ENCODE data around the gene WDR88. TPM values are rescaled to one million over a fixed set of nuclear protein-coding genes. Genes with fewer than 3 reads are reported as not detected.

WDR88 gene
- total and polyA plus RNA-seq, 10 of the 15 experiments (the other 5 are each of a cell fraction or from before 2014, with no cell fraction given): 0.19 to 0.34 TPM; not detected in 8

DNA sequence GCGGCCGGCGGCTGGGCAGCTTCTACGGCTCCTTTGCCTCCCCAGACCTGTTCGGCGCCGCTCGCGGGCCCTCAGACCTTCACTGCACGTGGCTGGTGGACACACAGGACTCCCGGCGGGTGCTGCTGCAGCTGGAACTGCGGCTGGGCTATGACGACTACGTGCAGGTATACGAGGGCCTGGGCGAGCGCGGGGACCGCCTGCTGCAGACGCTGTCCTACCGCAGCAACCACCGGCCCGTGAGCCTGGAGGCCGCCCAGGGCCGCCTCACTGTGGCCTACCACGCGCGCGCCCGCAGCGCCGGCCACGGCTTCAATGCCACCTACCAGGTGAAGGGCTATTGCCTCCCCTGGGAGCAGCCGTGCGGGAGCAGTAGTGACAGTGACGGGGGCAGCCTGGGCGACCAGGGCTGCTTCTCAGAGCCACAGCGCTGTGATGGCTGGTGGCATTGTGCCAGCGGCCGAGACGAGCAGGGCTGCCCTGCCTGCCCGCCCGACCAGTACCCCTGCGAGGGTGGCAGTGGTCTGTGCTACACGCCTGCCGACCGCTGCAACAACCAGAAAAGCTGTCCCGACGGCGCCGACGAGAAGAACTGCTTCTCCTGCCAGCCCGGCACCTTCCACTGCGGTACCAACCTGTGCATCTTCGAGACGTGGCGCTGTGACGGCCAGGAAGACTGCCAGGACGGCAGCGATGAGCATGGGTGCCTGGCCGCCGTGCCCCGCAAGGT is 73.8 kb downstream of the WDR88 start:
- Histone ChIP-seq H3K27me3 (replicated peaks in 1 of 2; ENCODE audit: control insufficient read depth in 2 of 2, insufficient read depth in 2 of 2, low read length in 1 of 2) (no peaks in the 10 kb centered on the region), H3K4me1 (ENCODE audit: control insufficient read depth, insufficient read depth, low read length) (no peaks in the 10 kb centered on the region), H2AFZ (ENCODE audit: control insufficient read depth, low read depth, low read length) (no peak overlapping the region), H4K20me1 (ENCODE audit: control insufficient read depth, insufficient read depth) (no peaks in the 10 kb centered on the region), H3K9ac (ENCODE audit: control insufficient read depth, insufficient read depth, low read length) (no peak overlapping the region), H3K79me2 (ENCODE audit: control insufficient read depth, insufficient read depth, low read length) (no peaks in the 10 kb centered on the region), H3K4me3 (no peak overlapping the region), H3K4me2 (ENCODE audit: control insufficient read depth, insufficient read depth) (no peak overlapping the region), H3K36me3 (ENCODE audit: control insufficient read depth in 2 of 2, insufficient read depth in 2 of 2, low read length in 1 of 2) (no peaks in the 10 kb centered on the region), H3K27ac (ENCODE audit: control insufficient read depth, insufficient read depth) (no peak overlapping the region), H3K9me3 (replicated peaks; ENCODE audit: control insufficient read depth, insufficient read depth, low read length) (no peaks in the 10 kb centered on the region)
- intact Hi-C loops (cut with micrococcal nuclease; ENCODE audit: unreplicated experiment): no loop called here
- ChIA-PET CTCF (no interaction called here), RAD21 (ENCODE audit: unreplicated experiment) (no interaction called here), POLR2A (no interaction called here), SMC1A (ENCODE audit: uncharacterized antibody, unreplicated experiment) (no interaction called here)
- no peak for DNase-seq (ENCODE audit: low read depth, low spot score)
- WGBS (ENCODE audit: insufficient coverage, insufficient replicate concordance, low lambda C conversion rate, missing lambda C conversion rate): 81% methylated on average over 49 of the region's 64 CpGs
- TF ChIP-seq SIN3A (IDR thresholded peaks at IDR 0.05; ENCODE audit: low read depth, low read length): no peak
- TF ChIP-seq POLR2A (IDR thresholded peaks at IDR 0.05; ENCODE audit: low read depth, low read length): no peak
- no peak for TF ChIP-seq ZNF24 (IDR thresholded peaks at IDR 0.05)
- no peak for TF ChIP-seq PAX8 (IDR thresholded peaks at IDR 0.05)
- no peak for TF ChIP-seq EED (IDR thresholded peaks at IDR 0.05; ENCODE audit: low read depth)
- no peak for TF ChIP-seq ZSCAN29 (IDR thresholded peaks at IDR 0.05)
- no TSS peak for BruUV-seq (replicated peaks)
- in situ Hi-C loops (cut with MboI): no loop called here
- no peak for FAIRE-seq
- ATAC-seq: no peak

DNA sequence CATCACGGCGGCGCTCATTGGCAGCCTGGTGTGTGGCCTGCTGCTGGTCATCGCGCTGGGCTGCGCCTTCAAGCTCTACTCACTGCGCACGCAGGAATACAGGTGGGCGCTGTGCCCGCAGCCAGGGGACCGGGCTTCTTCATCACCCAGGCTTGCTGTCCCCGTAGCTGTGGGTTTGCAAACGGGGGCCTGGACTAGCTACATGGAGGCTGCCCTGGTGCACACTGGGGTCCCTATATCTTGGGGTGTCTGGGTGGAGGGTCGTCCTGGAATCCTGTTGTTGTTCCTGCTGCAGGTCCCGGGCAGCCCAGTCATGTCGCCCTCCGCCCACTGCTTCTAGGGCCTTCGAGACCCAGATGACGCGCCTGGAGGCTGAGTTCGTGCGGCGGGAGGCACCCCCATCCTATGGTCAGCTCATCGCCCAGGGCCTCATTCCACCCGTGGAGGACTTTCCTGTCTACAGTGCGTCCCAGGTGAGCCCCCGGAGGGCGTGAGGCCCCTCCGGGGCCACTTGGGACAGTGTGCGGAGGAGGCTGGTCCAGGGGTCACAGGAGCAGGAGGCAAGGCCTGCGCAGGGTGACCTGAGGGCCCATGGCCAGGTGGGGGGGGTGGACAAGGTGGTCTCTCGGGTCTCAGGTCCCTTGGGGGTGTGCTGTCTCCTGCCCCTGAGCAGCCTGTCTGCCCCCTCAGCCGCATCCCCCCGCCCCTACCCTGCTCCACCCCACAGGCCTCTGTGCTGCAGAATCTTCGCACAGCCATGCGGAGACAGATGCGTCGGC is 74.5 kb downstream of the WDR88 start:
- ChIA-PET RAD21 (ENCODE audit: unreplicated experiment) (no interaction called here), POLR2A (no interaction called here), CTCF (no interaction called here), SMC1A (ENCODE audit: uncharacterized antibody, unreplicated experiment) (no interaction called here)
- intact Hi-C loops (cut with micrococcal nuclease; ENCODE audit: unreplicated experiment) (no loop called here), in situ Hi-C loops (cut with MboI) (no loop called here)
- 62% methylated on average over 32 of the region's 38 CpGs for WGBS (ENCODE audit: insufficient coverage, insufficient replicate concordance, low lambda C conversion rate, missing lambda C conversion rate)
- no TSS peak for BruUV-seq (replicated peaks)
- no peak overlapping the region for H3K4me2 ChIP-seq (ENCODE audit: control insufficient read depth, insufficient read depth)
- H3K36me3 ChIP-seq (ENCODE audit: control insufficient read depth in 2 of 2, insufficient read depth in 2 of 2, low read length in 1 of 2): no peaks in the 10 kb centered on the region
- no peak overlapping the region for H3K27ac ChIP-seq (ENCODE audit: control insufficient read depth, insufficient read depth)
- no peak overlapping the region for H3K9ac ChIP-seq (ENCODE audit: control insufficient read depth, insufficient read depth, low read length)
- DNase-seq (ENCODE audit: low read depth, low spot score): no peak
- H3K4me1 ChIP-seq (ENCODE audit: control insufficient read depth, insufficient read depth, low read length): no peaks in the 10 kb centered on the region
- no peak for ATAC-seq
- no peaks in the 10 kb centered on the region for H3K27me3 ChIP-seq (replicated peaks in 1 of 2; ENCODE audit: control insufficient read depth in 2 of 2, insufficient read depth in 2 of 2, low read length in 1 of 2)
- no peak for FAIRE-seq
- no peaks in the 10 kb centered on the region for H4K20me1 ChIP-seq (ENCODE audit: control insufficient read depth, insufficient read depth)
- H3K79me2 ChIP-seq (ENCODE audit: control insufficient read depth, insufficient read depth, low read length): no peaks in the 10 kb centered on the region
- no peak overlapping the region for H3K4me3 ChIP-seq
- H3K9me3 ChIP-seq (replicated peaks; ENCODE audit: control insufficient read depth, insufficient read depth, low read length): no peaks in the 10 kb centered on the region
- no peak overlapping the region for H2AFZ ChIP-seq (ENCODE audit: control insufficient read depth, low read depth, low read length)
- TF ChIP-seq, protein P1, sequence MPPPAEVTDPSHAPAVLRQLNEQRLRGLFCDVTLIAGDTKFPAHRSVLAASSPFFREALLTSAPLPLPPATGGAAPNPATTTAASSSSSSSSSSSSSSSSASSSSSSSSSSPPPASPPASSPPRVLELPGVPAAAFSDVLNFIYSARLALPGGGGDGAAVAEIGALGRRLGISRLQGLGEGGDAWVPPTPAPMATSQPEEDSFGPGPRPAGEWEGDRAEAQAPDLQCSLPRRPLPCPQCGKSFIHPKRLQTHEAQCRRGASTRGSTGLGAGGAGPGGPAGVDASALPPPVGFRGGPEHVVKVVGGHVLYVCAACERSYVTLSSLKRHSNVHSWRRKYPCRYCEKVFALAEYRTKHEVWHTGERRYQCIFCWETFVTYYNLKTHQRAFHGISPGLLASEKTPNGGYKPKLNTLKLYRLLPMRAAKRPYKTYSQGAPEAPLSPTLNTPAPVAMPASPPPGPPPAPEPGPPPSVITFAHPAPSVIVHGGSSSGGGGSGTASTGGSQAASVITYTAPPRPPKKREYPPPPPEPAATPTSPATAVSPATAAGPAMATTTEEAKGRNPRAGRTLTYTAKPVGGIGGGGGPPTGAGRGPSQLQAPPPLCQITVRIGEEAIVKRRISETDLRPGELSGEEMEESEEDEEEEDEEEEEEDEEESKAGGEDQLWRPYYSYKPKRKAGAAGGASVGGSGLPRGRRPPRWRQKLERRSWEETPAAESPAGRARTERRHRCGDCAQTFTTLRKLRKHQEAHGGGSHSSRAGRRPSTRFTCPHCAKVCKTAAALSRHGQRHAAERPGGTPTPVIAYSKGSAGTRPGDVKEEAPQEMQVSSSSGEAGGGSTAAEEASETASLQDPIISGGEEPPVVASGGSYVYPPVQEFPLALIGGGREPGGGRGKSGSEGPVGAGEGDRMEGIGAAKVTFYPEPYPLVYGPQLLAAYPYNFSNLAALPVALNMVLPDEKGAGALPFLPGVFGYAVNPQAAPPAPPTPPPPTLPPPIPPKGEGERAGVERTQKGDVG (CRISPR knock-in tag; IDR thresholded peaks at IDR 0.05): no peak
- TF ChIP-seq, protein P2, sequence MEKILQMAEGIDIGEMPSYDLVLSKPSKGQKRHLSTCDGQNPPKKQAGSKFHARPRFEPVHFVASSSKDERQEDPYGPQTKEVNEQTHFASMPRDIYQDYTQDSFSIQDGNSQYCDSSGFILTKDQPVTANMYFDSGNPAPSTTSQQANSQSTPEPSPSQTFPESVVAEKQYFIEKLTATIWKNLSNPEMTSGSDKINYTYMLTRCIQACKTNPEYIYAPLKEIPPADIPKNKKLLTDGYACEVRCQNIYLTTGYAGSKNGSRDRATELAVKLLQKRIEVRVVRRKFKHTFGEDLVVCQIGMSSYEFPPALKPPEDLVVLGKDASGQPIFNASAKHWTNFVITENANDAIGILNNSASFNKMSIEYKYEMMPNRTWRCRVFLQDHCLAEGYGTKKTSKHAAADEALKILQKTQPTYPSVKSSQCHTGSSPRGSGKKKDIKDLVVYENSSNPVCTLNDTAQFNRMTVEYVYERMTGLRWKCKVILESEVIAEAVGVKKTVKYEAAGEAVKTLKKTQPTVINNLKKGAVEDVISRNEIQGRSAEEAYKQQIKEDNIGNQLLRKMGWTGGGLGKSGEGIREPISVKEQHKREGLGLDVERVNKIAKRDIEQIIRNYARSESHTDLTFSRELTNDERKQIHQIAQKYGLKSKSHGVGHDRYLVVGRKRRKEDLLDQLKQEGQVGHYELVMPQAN (conservative IDR thresholded peaks at IDR 0.05): no peak
- no peak for TF ChIP-seq FOS (IDR thresholded peaks at IDR 0.05; ENCODE audit: borderline replicate concordance, extremely low read depth, insufficient read length)
- TF ChIP-seq ZNF622 (IDR thresholded peaks at IDR 0.05): no peak

All from GM12878 (cell line).